Endothelial cell of umbilical vein (primary cell): ENCODE measurements around the gene DYNC1LI2. TPM values are rescaled to one million over a fixed set of nuclear protein-coding genes. Genes with fewer than 3 reads are reported as not detected.

ENCODE experiments used
- BruUV-seq: library from RNA; stranded (reverse); fragments of 400-500 nt; replicated peaks from 2 replicates; lab custom pipeline; 2021; lab: Mats Ljungman, UMichigan
- CTCF ChIA-PET: fragments of 300-600, 350-600 bp; sonication (Branson Sonifier 250); formaldehyde crosslinking; loops from one replicate; lab custom pipeline; 2021; ENCODE audit warnings: antibody characterized with exemption, inconsistent platforms; lab: Charles Lee
- POLR2A ChIA-PET: fragments of 300-600, 350-600 bp; sonication (Branson Sonifier 250); formaldehyde crosslinking; loops from one replicate; lab custom pipeline; 2021; ENCODE audit warnings: antibody characterized with exemption, inconsistent platforms; lab: Charles Lee
- DNase-seq: peaks from one replicate; pipeline ENCODE4 v3.0.0-alpha.2; 2011; ENCODE audit warnings: low read depth, low spot score
- FAIRE-seq: peaks from 2 replicates; lab custom pipeline; 2011; peaks lifted over from hg19 to GRCh38; lab: Jason Lieb, UNC
- H2AFZ ChIP-seq: 2 replicates; pipeline ENCODE4 v1.6.0; 2012; ENCODE audit warnings: low read depth, low read length, control low read depth, inconsistent platforms
- H3K27ac ChIP-seq: 2 replicates; pipeline ENCODE4 v1.5.1; 2011; ENCODE audit warnings: low read depth, mild to moderate bottlenecking, control low read depth, low read length, moderate library complexity; ENCODE audit not compliant: insufficient read depth
- H3K27me3 ChIP-seq, 2 experiments: 2 replicates each; pipeline versions ENCODE4 v1.6.0 to v1.6.1; 2011; ENCODE audit warnings: low read length in 2 of 2, mixed read lengths in 1 of 2; ENCODE audit not compliant: control insufficient read depth in 2 of 2, insufficient read depth in 2 of 2
- H3K36me3 ChIP-seq, 2 experiments: 2 replicates in 1 of 2; 3 replicates in 1 of 2; pipeline ENCODE4 v1.5.1; 2011; ENCODE audit warnings: low read length in 2 of 2, mild to moderate bottlenecking in 1 of 2, moderate library complexity in 1 of 2; ENCODE audit not compliant: control insufficient read depth in 2 of 2, insufficient read depth in 2 of 2; ENCODE audit errors: extremely low read depth in 1 of 2
- H3K4me1 ChIP-seq: 3 replicates; pipeline ENCODE4 v1.5.1; 2011; ENCODE audit warnings: mild to moderate bottlenecking, low read length; ENCODE audit not compliant: control insufficient read depth, insufficient read depth; ENCODE audit errors: extremely low read depth
- H3K4me2 ChIP-seq: 2 replicates; pipeline ENCODE4 v1.6.1; 2011; ENCODE audit warnings: low read length, control low read depth, mixed read lengths; ENCODE audit not compliant: insufficient read depth
- H3K4me3 ChIP-seq, 3 experiments: fragments of 200-600 bp in 1 of 3; sonication (generic), shearing (Covaris generic) in 1 of 3; replicated peaks in 1 of 3; 2 replicates each; pipeline ENCODE4 v1.5.1; 2011 to 2016; ENCODE audit warnings: control low read depth in 3 of 3, low read length in 3 of 3, mild to moderate bottlenecking in 2 of 3, inconsistent platforms in 1 of 3, low read depth in 1 of 3, moderate library complexity in 1 of 3; ENCODE audit not compliant: insufficient read depth in 1 of 3
- H3K79me2 ChIP-seq: 2 replicates; pipeline ENCODE4 v1.6.0; 2012; ENCODE audit warnings: low read length, inconsistent platforms; ENCODE audit not compliant: control insufficient read depth, insufficient read depth
- H3K9ac ChIP-seq: replicated peaks from 2 replicates; pipeline ENCODE3; 2011; ENCODE audit warnings: low read length, control low read depth; ENCODE audit not compliant: insufficient read depth; ENCODE audit errors: extremely low read depth
- H3K9me1 ChIP-seq: replicated peaks from 3 replicates; pipeline ENCODE4 v1.6.0; 2011; ENCODE audit warnings: mild to moderate bottlenecking, low read length; ENCODE audit not compliant: control insufficient read depth, insufficient read depth; ENCODE audit errors: extremely low read depth
- H3K9me3 ChIP-seq: replicated peaks from 2 replicates; pipeline ENCODE4 v1.5.1; 2012; ENCODE audit warnings: low read length, inconsistent platforms; ENCODE audit not compliant: control insufficient read depth, insufficient read depth
- H4K20me1 ChIP-seq: replicated peaks from 2 replicates; pipeline ENCODE3; 2011; ENCODE audit warnings: mild to moderate bottlenecking, low read length; ENCODE audit not compliant: control insufficient read depth, insufficient read depth; ENCODE audit errors: extremely low read depth
- CTCF ChIP-seq, 2 donors: IDR thresholded peaks; 1 replicate in 1 of 2; 2 replicates in 1 of 2; pipeline ENCODE4 v1.5.1; 2011; ENCODE audit warnings: low read length in 2 of 2, mild to moderate bottlenecking in 2 of 2, moderate library complexity in 2 of 2, control low read depth in 1 of 2, inconsistent platforms in 1 of 2, low read depth in 1 of 2; ENCODE audit not compliant: insufficient read depth in 1 of 2; ENCODE audit errors: extremely low read depth in 1 of 2
- EZH2 ChIP-seq: IDR thresholded peaks from 2 replicates; pipeline ENCODE4 v1.6.1; 2012; ENCODE audit warnings: borderline replicate concordance, low read depth, mild to moderate bottlenecking, moderate library complexity, low read length, inconsistent platforms; ENCODE audit not compliant: severe bottlenecking
- FOS ChIP-seq: IDR thresholded peaks from 2 replicates; pipeline ENCODE4 v1.6.1; 2011; ENCODE audit warnings: mild to moderate bottlenecking, low read length, moderate library complexity, borderline replicate concordance; ENCODE audit not compliant: insufficient read depth
- GATA2 ChIP-seq: IDR thresholded peaks from 2 replicates; pipeline ENCODE4 v1.7.0; 2011; ENCODE audit warnings: low read depth, mild to moderate bottlenecking, moderate library complexity, mixed read lengths, low read length; ENCODE audit not compliant: insufficient read length, insufficient read depth
- JUN ChIP-seq: IDR thresholded peaks from 2 replicates; pipeline ENCODE4 v1.6.1; 2011; ENCODE audit warnings: borderline replicate concordance, low read depth; ENCODE audit not compliant: insufficient read length, insufficient read depth
- MAX ChIP-seq: IDR thresholded peaks from 2 replicates; pipeline ENCODE4 v1.6.1; 2011; ENCODE audit not compliant: insufficient read depth, insufficient read length
- MYC ChIP-seq: IDR thresholded peaks from one replicate; pipeline ENCODE4 v1.6.1; 2011; ENCODE audit warnings: mild to moderate bottlenecking, low read depth, low read length
- POLR2A ChIP-seq: IDR thresholded peaks from 2 replicates; pipeline ENCODE4 v1.6.1; 2012; ENCODE audit warnings: low read depth, mild to moderate bottlenecking, control low read depth, low read length
- POLR2AphosphoS5 ChIP-seq: IDR thresholded peaks from 2 replicates; pipeline ENCODE4 v1.6.1; 2012; ENCODE audit warnings: low read depth, mild to moderate bottlenecking, control low read depth, low read length, moderate library complexity; ENCODE audit not compliant: insufficient read depth
- dilution Hi-C: fragments of 300-500 bp; cut with MboI; formaldehyde crosslinking; loops from one replicate; pipeline ENCODE4 v1.15.0; 2019; ENCODE audit warnings: low sequenced_read_pairs; ENCODE audit not compliant: extremely low pct_ligation_motif_present
- intact Hi-C: fragments of 100-400 bp; cut with micrococcal nuclease; formaldehyde crosslinking; loops from one replicate; pipeline ENCODE4 v1.10.0; 2022
- polyA plus RNA-seq, 4 experiments: library from polyadenylated mRNA; depleted of rRNA in 3 of 4; stranded (reverse) in 3 of 4; unstranded in 1 of 4; fragments of >200 nt; gene quantifications; 2 replicates each; pipeline versions ENCODE4 v1.2.1 to v1.2.3, GENCODE V29; 2011 to 2012; ENCODE audit warnings: missing spikeins in 1 of 4
- total RNA-seq: library from RNA; stranded (reverse); gene quantifications from 2 replicates; pipeline ENCODE4 v1.2.3, GENCODE V29; 2021

DYNC1LI2 gene
- total and polyA plus RNA-seq, 2 donors (not counting 3 experiments of a cell fraction or from before 2014, with no cell fraction given), result 110 to 159 TPM

DNA sequence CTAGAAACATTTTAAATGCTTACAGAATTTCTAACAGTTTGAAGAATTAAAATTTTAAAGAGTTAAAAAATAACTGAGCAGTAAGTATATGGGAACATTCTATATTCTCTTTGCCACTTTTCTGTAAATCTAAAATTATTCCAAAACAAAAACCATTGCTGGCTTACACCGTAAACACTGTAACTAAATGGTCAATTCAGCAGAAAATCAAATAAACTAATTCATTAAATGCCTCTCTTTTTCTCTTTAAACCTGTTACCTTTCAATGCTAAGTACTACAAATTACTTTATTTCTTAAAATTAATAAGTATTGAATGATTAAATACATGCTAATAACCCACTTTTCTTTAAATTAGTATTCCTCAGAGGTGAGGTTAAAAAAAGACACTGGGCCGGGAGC lies 36.0 kb upstream of the DYNC1LI2 start:
- TF ChIP-seq CTCF (IDR thresholded peaks at IDR 0.05; ENCODE audit: extremely low read depth in 1 of 2, insufficient read depth in 1 of 2, low read depth in 1 of 2, low read length in 2 of 2) (no peak), MYC (no peak)
- H2AFZ ChIP-seq, result no peak overlapping the region
- no peak overlapping the region for H3K4me3 ChIP-seq
- intact Hi-C loops, result loop anchor here (1.0 kb wide), 1 partner anchor 10 kb away; no protein-coding TSS in a partner anchor
- H3K9me3 ChIP-seq, result no peaks in the 10 kb centered on the region
- no peaks in the 10 kb centered on the region for H3K4me1 ChIP-seq
- H3K79me2 ChIP-seq, result no peaks in the 10 kb centered on the region
- no peaks in the 10 kb centered on the region for H3K9me1 ChIP-seq
- no peaks in the 10 kb centered on the region for H4K20me1 ChIP-seq
- DNase-seq, result no peak
- ChIA-PET POLR2A (no interaction called here), CTCF (no interaction called here)
- no peak overlapping the region for H3K4me2 ChIP-seq
- dilution Hi-C loops, result no loop called here
- H3K27ac ChIP-seq, result no peak overlapping the region
- no TSS peak for BruUV-seq
- H3K9ac ChIP-seq, result no peak overlapping the region
- no peak for FAIRE-seq
- H3K27me3 ChIP-seq, result no peaks in the 10 kb centered on the region
- H3K36me3 ChIP-seq, result no peaks in the 10 kb centered on the region

GRCh38 chr16:66786551-66786950 lies 35.1 kb upstream of the DYNC1LI2 start:
- POLR2A ChIA-PET, result no interaction called here
- BruUV-seq, result no TSS peak
- Histone ChIP-seq H3K4me1 (no peaks in the 10 kb centered on the region), H3K27ac (no peak overlapping the region), H3K4me3 (no peak overlapping the region), H3K4me2 (no peak overlapping the region), H3K79me2 (no peaks in the 10 kb centered on the region), H2AFZ (no peak overlapping the region), H3K9ac (no peak overlapping the region), H4K20me1 (no peaks in the 10 kb centered on the region), H3K9me1 (no peaks in the 10 kb centered on the region), H3K27me3 (no peaks in the 10 kb centered on the region), H3K36me3 (no peaks in the 10 kb centered on the region), H3K9me3 (no peaks in the 10 kb centered on the region)
- FAIRE-seq (no peak), DNase-seq (no peak)
- no peak for TF ChIP-seq CTCF (IDR thresholded peaks at IDR 0.05; ENCODE audit: extremely low read depth in 1 of 2, insufficient read depth in 1 of 2, low read depth in 1 of 2, low read length in 2 of 2)
- no peak for TF ChIP-seq EZH2
- no peak for TF ChIP-seq JUN
- TF ChIP-seq MAX, result no peak
- TF ChIP-seq POLR2A, result no peak
- no peak for TF ChIP-seq FOS
- TF ChIP-seq POLR2AphosphoS5, result no peak
- TF ChIP-seq GATA2, result no peak
- TF ChIP-seq MYC, result no peak
- CTCF ChIA-PET, result no interaction called here
- intact Hi-C loops, result no loop called here
- dilution Hi-C loops, result no loop called here
